ENCODE data around the gene BTBD19.
"Not testable (repeated sequence)": the region's sequence is repeated elsewhere in the genome, so short reads cannot be mapped to it uniquely, and the experiment has no call there.

Gene BTBD19

DNA sequence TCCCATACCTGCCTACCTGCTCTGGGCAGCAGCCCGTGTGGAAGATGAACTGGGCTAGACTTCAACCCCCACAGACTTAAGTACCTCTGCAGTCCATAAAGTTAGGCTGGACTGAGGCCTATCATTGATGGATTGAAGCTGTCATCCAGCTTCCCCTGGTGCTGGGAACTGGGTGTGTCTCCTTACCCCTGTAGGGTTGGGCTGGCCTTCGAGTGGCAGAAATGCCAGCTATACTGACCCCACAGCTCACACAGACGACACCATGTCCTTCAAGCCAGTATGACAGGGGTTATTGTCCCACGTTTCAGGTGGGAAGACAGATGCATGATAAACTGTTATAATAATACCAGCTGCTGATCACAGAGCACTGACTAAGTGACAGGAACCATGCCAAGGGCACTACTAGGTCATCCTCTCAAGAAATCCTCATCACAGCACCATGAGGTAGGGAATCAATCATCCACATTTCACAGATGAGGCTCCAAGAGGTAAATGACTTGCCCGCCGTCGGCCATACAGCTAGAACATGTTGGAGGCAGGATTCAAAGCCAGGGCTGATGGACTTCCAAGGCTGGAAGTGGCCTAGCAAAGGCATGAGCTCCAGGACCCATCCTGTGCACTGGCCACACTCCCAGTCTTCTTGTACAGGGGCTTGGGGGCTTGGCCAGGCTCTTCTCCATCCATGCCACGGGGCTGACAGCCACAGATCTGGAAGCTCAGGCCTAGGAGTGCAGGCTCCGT, 20.0 kb upstream of the BTBD19 start, which contains the start of gene BEST4:
Gene BEST4 (minus strand): TSS at position 51 of the 741 bp plus-strand sequence. CDS start 465 bp downstream, outside the sequence.
- no peak for DNase-seq

DNA sequence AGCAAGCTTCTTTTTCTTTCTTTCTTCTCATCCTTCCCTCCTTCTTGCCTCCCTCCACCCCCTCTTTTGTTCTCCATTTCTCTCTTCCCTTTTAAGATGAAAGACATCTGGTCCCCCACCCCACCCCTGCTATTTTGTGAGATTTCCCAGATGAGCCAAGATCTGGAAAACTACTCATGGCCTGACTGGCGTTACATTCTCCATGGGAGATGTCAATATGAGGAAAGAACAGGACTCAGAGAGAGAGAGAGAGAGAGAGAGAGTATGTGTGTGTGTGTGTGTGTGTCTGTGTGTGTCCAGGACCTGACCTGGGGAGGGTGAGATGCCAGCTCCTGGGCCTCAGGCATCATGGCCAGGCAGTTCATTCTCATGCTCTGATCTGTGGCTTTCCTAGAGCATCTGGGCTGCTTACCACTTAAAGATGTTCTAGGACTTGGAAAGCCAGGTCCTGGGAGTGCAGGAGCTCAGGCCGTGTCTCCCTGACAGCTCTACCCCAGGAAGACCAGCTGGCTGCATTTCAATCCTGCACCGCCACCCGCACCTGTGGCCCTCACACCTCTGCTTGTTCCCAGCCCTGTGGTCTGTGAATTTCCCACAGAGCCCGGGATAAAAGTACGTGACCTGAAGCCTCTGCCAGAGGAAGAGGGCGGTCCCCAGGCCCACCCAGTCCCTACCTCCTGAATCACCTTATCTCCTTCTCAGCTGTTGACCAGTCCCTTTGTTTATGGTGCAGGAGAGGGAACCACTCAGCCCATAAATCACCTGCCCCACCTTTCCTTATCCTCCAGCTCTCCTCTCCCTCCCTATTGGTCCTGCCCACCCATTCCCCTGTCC, 17.1 kb upstream of the BTBD19 start:
- no peak for DNase-seq

DNA sequence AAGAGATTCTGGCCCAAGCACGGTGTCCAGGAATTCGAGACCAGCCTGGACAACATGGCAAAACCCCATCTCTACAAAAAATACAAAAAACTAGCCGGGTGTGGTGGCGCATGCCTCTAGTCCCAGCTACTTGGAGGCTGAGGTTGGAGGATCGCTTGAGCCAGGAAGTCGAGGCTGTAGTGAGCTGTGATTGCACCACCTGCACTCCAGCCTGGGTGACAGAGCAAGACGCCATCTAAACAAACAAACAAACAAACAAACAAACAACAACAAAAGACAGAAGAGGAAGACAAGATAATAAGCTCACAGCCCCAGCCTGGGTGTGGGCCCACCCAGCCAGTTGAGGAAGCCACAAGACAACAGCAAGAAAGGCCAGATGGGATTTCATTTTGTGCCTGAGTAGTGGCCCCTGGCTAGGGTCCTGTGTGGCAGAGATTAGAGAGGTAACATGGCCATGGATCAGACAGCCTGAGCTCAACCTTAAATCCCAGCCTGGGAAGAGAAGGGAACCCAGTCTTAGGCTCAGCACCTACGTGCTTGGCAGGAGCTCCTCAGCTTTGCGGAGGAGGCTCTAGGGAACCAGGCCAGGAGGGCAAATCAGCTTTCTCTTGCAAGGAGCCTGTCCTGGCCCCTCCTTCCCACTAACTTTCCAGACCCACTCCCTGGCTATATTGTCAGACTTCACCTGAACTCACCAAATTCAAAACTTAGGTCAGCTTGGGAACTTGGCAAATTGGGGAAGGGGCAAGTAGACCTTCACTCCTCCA, 15.4 kb upstream of the BTBD19 start:
- no peak for DNase-seq

DNA sequence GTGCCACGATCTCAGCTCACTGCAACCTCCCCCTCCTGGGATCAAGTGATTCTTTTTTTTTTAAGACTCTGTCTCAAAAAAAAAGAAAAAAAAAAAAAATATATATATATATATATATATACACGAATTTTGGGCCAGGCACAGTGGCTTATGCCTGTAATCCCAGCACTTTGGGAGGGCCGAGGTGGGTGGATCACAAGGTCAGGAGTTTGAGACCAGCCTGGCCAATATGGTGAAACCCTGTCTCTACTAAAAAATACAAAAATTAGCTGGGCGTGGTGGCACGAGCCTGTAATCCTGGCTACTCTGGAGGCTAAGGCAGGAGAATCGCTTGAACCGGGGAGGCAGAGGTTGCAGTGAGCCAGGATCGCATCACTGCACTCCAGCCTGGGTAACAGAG, 10.4 kb upstream of the BTBD19 start:
- DNase-seq: not testable (repeated sequence)

DNA sequence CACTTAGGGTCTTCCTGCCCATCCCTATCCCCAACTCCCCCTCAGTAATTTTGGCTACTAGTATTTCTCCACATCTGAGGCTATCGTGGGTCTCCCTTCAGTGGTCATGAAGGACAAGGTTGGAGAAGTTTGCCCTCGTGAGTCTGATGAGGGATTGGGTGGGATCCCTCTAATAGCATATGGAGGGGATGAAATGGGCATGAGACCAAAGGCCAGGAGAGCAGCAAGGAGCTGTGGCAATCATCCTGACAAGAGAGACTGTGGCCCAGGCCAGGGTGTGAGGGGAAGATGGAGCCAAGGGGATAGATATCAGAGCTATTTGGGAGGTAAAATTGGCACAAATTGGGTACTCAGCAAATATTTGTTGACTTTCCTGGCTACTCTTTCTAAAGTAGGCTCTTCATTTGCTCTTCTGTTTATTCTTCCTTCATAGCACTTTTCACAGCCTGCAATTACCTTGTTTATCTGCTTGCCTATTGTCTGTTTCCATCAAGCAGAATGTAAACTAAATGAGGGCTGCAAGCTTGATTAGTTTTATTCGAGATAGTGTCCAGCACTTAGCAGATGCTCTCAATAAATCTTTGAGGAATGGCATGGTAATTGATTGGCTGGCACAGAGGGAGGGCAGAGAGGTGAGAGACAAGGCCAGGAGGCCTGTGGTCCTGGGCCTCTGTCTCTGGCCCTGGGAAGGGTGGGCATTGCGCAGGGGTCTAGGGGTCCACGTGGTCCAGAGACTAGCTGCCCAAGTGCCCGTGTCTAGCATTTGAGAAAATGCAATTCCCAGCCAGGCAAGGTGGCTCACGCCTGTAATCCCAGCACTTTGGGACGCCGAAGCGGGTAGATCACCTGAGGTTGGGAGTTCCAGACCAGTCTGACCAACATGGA, 9.6 kb upstream of the BTBD19 start:
- no peak for DNase-seq

DNA sequence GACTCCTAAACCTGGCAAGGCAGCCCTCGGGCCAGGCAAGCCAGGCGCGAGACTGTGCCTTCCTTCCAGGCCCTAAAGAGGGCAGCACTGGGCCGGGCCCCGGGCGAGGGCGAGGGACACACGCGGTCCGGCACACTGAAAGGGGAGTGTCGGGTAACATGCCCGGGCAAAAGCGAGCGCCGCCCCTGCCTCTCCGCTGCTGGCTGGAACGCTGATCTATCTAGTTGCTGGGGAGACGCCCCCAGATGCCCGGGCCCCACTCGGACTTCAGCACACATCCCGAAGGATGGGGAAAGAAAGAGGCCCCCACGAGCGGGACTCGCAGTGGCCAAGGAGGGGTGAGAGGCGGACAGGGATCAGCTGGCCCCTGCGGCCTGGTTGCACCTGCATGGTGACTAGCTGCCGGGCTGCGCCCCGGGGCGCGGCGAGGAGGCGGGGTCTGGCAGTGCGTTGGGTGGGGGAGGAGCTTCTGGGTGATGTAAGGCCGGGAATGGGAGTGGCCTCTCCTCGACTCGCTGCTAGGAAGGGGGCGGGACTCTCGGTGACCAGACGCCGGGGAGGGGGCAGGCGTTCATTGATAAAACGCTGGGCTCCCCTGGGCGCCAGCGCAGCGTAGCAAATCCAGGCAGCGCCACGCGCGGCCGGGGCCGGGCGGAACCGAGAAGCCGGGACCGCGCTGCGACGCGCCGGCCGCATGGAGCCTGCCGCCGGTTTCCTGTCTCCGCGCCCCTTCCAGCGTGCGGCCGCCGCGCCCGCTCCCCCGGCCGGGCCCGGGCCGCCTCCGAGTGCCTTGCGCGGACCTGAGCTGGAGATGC, 8.3 kb upstream of the BTBD19 start, which contains the start of gene PLK3:
Gene PLK3 (plus strand): TSS at position 608 of the 815 bp plus-strand sequence. CDS start 87 bp downstream, at position 695.
- peak; percentile 98 for DNase-seq

DNA sequence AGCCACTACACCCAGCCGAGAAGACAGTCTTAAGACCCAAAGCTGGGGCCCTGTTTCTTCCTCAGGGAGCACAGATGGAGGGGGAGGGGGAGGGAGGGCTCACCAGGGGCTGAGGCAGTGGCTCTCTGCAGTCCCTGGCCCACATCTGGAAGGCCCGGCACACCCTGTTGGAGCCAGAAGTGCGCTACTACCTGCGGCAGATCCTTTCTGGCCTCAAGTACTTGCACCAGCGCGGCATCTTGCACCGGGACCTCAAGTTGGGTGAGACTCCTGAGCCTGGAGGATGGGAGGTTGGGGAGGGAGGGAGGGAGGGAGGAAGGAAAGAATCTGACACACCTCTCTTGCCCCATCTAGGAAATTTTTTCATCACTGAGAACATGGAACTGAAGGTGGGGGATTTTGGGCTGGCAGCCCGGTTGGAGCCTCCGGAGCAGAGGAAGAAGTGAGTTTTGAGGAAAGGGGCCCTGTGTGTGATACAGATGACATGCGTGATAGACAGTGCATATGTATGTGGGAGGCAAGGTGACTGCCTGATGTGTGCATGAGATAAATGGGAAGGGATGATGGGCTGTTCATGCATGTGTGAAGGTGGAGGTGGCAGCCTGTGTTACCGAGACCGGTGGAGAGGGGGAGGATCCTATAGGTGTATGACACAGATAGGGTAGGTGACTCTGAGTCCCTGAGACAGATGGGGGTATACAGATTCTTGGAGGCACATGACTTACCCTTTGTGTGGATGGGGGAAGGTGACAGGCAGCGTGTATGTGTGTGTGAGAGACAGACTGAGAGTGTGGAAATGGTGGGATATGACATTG, 6.6 kb upstream of the BTBD19 start:
- no peak for DNase-seq

DNA sequence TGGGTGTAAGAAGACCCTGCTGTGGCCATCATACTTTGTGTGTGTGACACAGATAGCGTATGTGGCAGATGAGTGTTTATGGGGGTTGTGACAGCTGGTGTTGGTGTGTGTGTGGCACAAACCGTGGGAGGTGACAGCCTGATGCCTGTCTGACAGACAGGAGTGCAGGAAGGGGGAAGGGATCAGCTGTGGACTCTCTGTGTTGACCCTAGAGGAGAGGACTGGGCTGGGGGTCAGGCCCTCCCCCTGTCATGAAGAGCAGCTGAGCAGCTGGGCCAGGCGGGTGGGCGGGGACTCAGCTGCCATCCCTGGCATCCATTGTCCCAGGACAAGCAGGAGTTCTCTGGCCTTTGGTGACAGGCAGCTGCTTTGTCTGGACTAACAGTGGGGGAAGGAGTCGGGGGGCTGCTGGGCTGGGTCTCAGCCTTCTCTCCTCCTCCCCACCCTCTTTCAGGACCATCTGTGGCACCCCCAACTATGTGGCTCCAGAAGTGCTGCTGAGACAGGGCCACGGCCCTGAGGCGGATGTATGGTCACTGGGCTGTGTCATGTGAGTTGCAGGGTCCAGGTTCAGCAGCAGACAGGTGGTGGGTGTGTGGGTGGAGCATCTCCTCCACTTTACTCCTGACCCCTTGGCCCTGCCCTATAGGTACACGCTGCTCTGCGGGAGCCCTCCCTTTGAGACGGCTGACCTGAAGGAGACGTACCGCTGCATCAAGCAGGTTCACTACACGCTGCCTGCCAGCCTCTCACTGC, 5.8 kb upstream of the BTBD19 start:
- DNase-seq: no peak

DNA sequence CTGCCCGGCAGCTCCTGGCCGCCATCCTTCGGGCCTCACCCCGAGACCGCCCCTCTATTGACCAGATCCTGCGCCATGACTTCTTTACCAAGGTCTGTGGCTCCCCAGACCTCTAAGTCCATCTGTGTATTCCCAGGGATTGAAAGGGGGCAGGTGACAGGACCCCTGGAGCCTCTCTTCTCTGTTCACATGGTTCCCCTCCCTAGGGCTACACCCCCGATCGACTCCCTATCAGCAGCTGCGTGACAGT, 5.3 kb upstream of the BTBD19 start:
- DNase-seq: no peak

DNA sequence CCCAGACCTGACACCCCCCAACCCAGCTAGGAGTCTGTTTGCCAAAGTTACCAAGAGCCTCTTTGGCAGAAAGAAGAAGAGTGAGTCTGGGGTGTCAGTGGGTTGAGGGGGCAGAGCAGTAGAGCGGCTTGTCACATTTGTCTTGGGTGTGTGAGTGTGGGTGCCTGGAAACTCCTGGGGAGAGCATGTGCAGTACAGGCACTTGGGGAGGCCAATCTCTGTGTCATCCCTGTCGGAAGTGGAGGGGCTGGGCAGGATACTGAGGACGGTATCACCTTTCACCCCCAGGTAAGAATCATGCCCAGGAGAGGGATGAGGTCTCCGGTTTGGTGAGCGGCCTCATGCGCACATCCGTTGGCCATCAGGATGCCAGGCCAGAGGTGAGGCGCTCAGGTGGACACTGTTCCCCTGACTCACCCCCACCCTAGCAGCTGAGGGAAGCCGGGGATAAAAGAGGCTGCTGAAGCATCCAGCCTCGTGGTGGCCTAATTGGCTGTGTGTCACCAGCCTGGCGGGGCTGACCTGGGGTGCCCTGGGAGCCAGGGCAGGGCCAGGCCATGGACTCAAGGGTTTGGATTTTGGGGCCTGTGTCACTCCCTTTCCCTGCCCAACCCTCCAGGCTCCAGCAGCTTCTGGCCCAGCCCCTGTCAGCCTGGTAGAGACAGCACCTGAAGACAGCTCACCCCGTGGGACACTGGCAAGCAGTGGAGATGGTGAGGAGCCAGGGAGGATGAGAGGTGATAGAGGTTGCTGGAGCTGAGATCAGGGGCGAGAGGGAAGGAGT, 4.8 kb upstream of the BTBD19 start:
- DNase-seq: no peak

DNA sequence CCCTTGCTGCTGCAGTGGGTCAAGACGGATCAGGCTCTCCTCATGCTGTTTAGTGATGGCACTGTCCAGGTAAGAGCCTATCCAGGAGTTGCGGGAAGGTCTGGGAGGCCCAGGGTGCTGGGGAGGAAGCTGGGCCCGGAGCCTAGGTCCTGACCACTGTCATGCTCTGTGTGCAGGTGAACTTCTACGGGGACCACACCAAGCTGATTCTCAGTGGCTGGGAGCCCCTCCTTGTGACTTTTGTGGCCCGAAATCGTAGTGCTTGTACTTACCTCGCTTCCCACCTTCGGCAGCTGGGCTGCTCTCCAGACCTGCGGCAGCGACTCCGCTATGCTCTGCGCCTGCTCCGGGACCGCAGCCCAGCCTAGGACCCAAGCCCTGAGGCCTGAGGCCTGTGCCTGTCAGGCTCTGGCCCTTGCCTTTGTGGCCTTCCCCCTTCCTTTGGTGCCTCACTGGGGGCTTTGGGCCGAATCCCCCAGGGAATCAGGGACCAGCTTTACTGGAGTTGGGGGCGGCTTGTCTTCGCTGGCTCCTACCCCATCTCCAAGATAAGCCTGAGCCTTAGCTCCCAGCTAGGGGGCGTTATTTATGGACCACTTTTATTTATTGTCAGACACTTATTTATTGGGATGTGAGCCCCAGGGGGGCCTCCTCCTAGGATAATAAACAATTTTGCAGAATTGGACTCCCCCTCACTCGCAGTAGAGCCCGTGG, 2.9 kb upstream of the BTBD19 start:
- no peak for DNase-seq

DNA sequence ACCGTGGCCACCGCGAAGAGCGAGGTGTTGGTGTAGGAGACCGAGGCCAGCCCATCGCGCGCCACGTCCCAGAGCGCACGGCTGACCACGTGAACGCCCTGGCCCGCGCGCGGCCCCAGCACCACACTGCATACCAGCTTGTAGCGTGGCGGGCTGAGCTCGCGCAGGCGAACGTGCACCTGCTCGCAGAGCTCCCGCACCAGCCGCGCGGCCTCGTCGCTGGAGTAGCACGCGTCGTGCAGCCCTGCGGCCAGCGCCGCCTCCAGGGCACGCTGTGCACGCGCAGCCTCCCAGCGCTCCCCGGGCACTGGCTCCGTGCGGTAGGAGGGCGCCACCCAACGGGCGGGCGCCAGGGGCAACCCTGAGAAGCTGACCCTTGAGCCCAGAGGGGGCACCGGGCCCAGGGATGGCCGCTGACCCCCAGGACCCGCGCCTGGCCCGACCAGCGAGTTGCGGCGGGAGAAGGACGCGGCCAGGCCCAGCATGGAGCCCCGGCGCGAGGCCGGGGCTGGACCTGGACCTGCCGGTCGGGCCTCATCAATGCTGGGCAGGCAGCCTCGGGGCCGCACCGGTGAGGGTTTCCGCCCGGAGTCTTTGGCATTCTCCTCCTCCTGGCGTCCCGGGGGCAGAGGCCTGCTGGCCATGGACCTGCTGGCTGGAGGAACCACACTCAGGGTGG, 2.2 kb upstream of the BTBD19 start:
- DNase-seq: no peak

DNA sequence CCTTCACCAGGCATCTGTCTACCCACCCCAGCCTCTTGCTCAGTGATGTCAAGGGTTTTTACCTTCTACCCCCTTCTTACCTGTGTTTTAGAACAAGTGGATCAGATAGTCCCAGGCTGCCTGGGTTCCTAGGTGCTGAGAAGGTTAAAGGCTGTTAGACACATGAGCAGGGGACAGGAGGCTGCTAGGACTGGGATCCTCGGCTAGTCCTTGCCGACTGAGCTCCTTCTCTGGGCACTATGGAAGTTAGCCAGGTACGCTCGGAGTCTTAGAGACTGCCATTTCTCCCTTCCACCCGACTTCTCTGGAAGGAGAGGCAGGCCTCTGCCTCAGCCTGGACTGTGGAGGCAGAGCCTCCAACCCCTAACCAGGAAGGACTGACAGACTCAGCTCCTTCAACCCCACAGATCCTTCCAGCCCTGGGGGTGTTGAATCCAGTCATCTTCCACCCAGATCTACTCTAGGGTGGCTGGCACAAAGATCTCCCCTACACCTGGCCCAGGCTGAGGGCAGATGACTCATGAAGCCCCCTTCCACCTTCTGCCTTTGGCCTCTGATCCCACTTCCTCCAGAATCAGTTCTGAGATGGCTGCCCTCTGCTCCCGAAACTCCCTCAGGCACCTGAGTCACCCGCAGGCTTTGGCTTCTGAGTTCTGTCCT, 1.5 kb upstream of the BTBD19 start, which contains the start of gene DYNLT4:
Gene DYNLT4 (minus strand): TSS at position 648 of the 660 bp plus-strand sequence. CDS start 683 bp downstream, outside the sequence.
- no peak for DNase-seq

DNA sequence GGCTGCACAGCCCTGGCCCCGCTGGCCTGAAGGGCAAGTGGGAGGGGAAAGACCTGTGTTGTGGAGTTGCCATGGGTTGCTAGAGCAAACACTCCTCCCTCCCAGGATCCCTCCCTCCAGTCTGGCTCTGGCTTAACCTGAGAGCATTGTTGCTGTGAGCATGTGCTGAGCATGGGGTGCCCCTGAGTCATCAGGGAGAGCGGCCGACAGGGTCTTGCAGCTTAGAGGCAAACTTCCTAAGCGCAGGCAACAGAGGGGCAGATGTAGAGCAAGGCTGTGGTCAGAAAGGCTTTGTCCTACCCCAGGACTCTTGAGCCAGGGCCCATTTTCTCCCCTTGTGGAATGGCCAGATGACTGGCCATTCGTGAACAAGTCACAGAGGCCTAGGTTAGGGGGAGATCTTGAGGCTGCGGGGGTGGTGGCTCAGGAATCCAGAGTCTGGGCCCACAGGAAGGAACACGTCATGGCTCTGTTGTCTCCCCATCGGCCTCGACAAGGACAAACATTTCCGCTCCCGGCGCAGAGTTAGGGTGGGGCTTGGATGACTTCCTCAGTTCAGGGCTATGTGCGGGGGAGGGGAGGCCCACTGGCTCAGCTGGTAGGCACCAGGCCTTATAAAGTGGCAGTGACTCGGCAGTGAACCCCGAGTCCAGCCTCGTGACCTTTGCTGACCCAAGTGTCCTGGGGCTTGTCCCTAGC, 810 bp upstream of the BTBD19 start:
- peak; percentile 99 for DNase-seq

DNA sequence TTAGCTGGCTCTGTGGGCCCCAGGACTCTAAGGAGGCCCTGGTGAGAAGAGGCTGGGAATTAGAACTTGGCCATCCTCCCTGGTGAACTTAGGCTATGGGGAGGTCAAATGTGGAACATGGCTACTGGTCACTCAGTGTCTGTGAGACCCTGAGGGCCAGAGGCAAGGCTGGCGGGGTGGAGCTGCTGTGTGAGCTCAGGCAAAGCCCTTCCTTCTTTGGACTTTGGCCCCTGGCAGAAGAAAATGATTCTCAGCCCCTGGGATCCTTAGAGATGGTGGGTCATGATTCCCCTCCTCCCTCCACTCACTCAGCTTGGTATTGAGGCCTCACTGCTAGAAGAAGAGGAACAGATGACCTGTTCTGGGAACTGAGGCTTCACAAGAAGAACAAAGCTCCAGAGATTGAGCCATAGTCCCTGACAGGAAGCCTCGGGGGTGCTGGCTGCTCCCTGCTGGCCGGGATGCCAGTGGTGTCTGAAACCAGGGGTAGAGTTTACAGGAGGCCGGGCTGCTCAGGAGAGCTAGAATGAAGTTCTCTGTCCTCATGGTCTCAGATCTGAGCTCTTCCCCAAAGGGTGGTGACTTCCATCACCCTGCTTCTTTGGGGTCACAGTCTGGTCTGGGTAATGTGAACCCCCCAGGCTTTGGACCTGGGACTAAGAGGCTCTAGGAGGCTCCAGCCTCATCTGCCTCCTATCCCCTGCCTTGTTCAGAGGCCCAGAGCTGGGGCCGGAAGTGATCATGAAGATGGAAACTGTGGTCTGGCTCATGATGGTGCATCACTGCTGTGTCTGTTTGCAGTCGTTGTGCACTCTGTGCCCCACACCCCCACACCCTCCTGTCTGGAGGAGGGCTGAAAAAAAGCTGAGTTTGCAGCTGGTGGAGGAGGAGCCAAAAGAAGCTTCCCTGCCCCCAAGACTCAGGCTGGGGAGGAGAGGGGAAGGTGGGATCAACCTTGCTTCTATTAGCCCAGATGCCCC, 905 bp downstream of the BTBD19 start:
- peak; percentile 84 for DNase-seq

Measured in fibroblast of upper back skin (primary cell).